HCT116 (cell line): ENCODE data around the gene GALNS.

Source experiments
- CTCF ChIP-seq, 3 experiments: fragments of 200-600 bp in 1 of 3; sonication (generic) in 1 of 3; IDR thresholded peaks in 2 of 3; conservative IDR thresholded peaks in 1 of 3; 2 replicates each; pipeline ENCODE4 v1.5.1; 2012 to 2017; ENCODE audit warnings: low read depth in 2 of 3, low read length in 2 of 3, antibody characterized with exemption in 1 of 3, borderline replicate concordance in 1 of 3, control low read depth in 1 of 3, mild to moderate bottlenecking in 1 of 3, mixed read lengths in 1 of 3, mixed run types in 1 of 3, moderate library complexity in 1 of 3; ENCODE audit not compliant: insufficient read depth in 1 of 3
- EGR1 ChIP-seq: IDR thresholded peaks from 2 replicates; pipeline ENCODE4 v1.6.1; 2012; ENCODE audit warnings: low read depth
- EZH2 ChIP-seq: fragments of 200-600 bp; sonication (generic); IDR thresholded peaks from 2 replicates; pipeline ENCODE4 v1.6.1; 2017; ENCODE audit warnings: antibody characterized with exemption, mixed run types
- EZH2phosphoT487 ChIP-seq: fragments of 200-600 bp; IDR thresholded peaks from 2 replicates; pipeline ENCODE4 v1.6.1; 2018; ENCODE audit warnings: antibody characterized with exemption, borderline replicate concordance
- JUND ChIP-seq: IDR thresholded peaks from 2 replicates; pipeline ENCODE4 v1.6.1; 2012
- MAX ChIP-seq: IDR thresholded peaks from 2 replicates; pipeline ENCODE4 v1.6.1; 2012
- POLR2AphosphoS5 ChIP-seq: IDR thresholded peaks from 2 replicates; pipeline ENCODE4 v1.6.1; 2011; ENCODE audit warnings: mild to moderate bottlenecking, low read depth, low read length, moderate library complexity
- RAD21 ChIP-seq: IDR thresholded peaks from 2 replicates; pipeline ENCODE4 v1.6.1; 2012; ENCODE audit warnings: low read depth, mild to moderate bottlenecking
- REST ChIP-seq: IDR thresholded peaks from 2 replicates; pipeline ENCODE4 v1.6.1; 2012; ENCODE audit warnings: low read depth
- SRF ChIP-seq: IDR thresholded peaks from 2 replicates; pipeline ENCODE4 v1.6.1; 2012; ENCODE audit warnings: low read depth
- ZFX ChIP-seq: fragments of 450-650 bp; IDR thresholded peaks from 2 replicates; pipeline ENCODE4 v1.6.1; 2017
- ZNF274 ChIP-seq: fragments of 200-500 bp; sonication (Bioruptor generic); IDR thresholded peaks from 2 replicates; pipeline ENCODE4 v1.6.1; 2014; ENCODE audit warnings: mild to moderate bottlenecking, low read depth, low read length, inconsistent platforms

- TF ChIP-seq CTCF (IDR thresholded peaks at IDR 0.05 in 2 of 3, conservative IDR thresholded peaks at IDR 0.05 in 1 of 3; ENCODE audit: borderline replicate concordance in 1 of 3, insufficient read depth in 1 of 3, low read depth in 2 of 3, low read length in 2 of 3) = no peak
- TF ChIP-seq POLR2AphosphoS5 = no peak
- TF ChIP-seq JUND = no peak
- TF ChIP-seq EZH2phosphoT487 = no peak
- no peak for TF ChIP-seq EZH2
- no peak for TF ChIP-seq ZFX
- no peak for TF ChIP-seq ZNF274
- TF ChIP-seq EGR1 = no peak
- TF ChIP-seq MAX = no peak
- no peak for TF ChIP-seq SRF
- TF ChIP-seq RAD21 = no peak
- no peak for TF ChIP-seq REST
These were observed 42.6 kb downstream of the GALNS start for GRCh38 chr16:88814144-88814502.
